Neutrophil (primary cell): ENCODE measurements around the gene NUDT1.

ENCODE experiments used
- H3K27ac ChIP-seq: fragments of 200-600 bp; sonication (generic); 2 replicates; pipeline ENCODE4 v1.5.1; 2016; ENCODE audit warnings: mild to moderate bottlenecking, moderate library complexity
- H3K27me3 ChIP-seq: fragments of 200-600 bp; sonication (generic); 2 replicates; pipeline ENCODE4 v1.6.0; 2016; ENCODE audit warnings: mild to moderate bottlenecking
- H3K36me3 ChIP-seq: fragments of 200-600 bp; sonication (generic); 2 replicates; pipeline ENCODE4 v1.5.1; 2017
- H3K4me1 ChIP-seq, 2 experiments: fragments of 200-600 bp in 1 of 2; sonication (generic) in 1 of 2; 1 replicate in 1 of 2; 2 replicates in 1 of 2; pipeline versions ENCODE4 v1.5.1 to v1.6.1; 2013 to 2016; ENCODE audit warnings: low read depth in 1 of 2, low read length in 1 of 2, mild to moderate bottlenecking in 1 of 2, moderate library complexity in 1 of 2; ENCODE audit not compliant: control insufficient read depth in 1 of 2, insufficient read depth in 1 of 2
- H3K4me3 ChIP-seq, 2 experiments: fragments of 200-600 bp in 1 of 2; sonication (generic) in 1 of 2; 1 replicate in 1 of 2; 2 replicates in 1 of 2; pipeline ENCODE4 v1.5.1; 2013 to 2016; ENCODE audit warnings: low read depth in 1 of 2, low read length in 1 of 2, mild to moderate bottlenecking in 1 of 2, moderate library complexity in 1 of 2
- H3K9me3 ChIP-seq: fragments of 200-600 bp; sonication (generic); 2 replicates; pipeline ENCODE4 v1.5.1; 2016
- TF ChIP-seq, protein P1 (sequence below): fragments of 200-600 bp; sonication (generic); IDR thresholded peaks from 2 replicates; pipeline ENCODE4 v1.5.1; 2016; ENCODE audit warnings: antibody characterized with exemption

Gene NUDT1

DNA sequence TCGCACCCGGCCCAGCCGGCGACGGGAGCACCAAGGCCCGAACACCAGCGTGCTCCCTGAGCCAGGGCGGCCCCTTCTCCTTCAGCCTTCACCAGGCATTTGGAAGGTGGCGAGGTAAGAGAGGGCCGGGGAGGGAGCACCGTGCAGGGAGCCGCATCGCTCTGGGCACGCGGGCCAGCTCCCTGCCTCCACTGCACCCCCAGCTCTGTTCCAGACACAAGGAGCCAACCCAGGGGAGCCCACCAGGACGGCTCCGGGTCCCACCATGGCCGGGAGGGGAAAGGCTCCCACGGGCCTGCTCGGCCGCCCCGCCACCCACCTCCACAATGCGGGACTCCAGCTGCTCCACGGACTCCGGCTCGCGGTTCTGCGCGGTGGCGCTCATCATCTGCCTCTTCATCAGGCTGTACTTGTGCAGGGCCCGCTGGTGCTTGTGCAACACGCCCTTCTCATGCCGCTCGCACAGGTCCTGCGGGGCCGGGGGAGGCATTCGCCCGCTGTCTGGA lies 15.1 kb downstream of the NUDT1 start:
- H3K9me3 ChIP-seq: no peaks in the 10 kb centered on the region
- H3K36me3 ChIP-seq: peaks cover 11% of the 10 kb centered on the region
- peaks cover 9 to 12% of the 10 kb centered on the region in 2 experiments for H3K4me1 ChIP-seq
- no peaks in the 10 kb centered on the region for H3K27me3 ChIP-seq
- no peak overlapping the region for H3K4me3 ChIP-seq
- H3K27ac ChIP-seq: no peak overlapping the region
- TF ChIP-seq, protein P1, sequence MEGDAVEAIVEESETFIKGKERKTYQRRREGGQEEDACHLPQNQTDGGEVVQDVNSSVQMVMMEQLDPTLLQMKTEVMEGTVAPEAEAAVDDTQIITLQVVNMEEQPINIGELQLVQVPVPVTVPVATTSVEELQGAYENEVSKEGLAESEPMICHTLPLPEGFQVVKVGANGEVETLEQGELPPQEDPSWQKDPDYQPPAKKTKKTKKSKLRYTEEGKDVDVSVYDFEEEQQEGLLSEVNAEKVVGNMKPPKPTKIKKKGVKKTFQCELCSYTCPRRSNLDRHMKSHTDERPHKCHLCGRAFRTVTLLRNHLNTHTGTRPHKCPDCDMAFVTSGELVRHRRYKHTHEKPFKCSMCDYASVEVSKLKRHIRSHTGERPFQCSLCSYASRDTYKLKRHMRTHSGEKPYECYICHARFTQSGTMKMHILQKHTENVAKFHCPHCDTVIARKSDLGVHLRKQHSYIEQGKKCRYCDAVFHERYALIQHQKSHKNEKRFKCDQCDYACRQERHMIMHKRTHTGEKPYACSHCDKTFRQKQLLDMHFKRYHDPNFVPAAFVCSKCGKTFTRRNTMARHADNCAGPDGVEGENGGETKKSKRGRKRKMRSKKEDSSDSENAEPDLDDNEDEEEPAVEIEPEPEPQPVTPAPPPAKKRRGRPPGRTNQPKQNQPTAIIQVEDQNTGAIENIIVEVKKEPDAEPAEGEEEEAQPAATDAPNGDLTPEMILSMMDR: no peak

DNA sequence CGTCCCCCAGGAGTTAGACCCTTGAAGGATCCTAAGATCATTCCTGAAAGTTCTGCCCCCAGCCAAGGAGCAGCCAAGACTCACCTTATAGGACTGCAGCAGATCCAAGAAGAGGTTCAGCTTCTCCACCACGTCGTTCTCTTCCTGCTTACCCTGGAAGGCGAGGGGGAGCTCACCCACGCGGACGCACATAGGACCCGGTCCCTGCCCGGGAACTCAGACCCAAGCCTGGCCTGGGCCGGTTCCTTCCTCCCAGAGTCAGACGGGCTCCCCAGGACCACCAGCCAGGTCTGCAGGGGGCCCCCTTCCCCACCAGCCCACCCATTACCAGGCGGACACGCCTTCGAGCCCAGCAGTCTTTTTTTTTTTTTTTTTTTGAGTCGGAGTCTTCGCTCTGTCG lies 15.6 kb downstream of the NUDT1 start:
- no peaks in the 10 kb centered on the region for H3K27me3 ChIP-seq
- no peaks in the 10 kb centered on the region for H3K9me3 ChIP-seq
- no peak overlapping the region for H3K27ac ChIP-seq
- TF ChIP-seq, protein P1: no peak
- H3K4me1 ChIP-seq: peaks cover 11 to 15% of the 10 kb centered on the region in 2 experiments
- H3K36me3 ChIP-seq: peaks cover 11% of the 10 kb centered on the region
- H3K4me3 ChIP-seq: no peak overlapping the region

DNA sequence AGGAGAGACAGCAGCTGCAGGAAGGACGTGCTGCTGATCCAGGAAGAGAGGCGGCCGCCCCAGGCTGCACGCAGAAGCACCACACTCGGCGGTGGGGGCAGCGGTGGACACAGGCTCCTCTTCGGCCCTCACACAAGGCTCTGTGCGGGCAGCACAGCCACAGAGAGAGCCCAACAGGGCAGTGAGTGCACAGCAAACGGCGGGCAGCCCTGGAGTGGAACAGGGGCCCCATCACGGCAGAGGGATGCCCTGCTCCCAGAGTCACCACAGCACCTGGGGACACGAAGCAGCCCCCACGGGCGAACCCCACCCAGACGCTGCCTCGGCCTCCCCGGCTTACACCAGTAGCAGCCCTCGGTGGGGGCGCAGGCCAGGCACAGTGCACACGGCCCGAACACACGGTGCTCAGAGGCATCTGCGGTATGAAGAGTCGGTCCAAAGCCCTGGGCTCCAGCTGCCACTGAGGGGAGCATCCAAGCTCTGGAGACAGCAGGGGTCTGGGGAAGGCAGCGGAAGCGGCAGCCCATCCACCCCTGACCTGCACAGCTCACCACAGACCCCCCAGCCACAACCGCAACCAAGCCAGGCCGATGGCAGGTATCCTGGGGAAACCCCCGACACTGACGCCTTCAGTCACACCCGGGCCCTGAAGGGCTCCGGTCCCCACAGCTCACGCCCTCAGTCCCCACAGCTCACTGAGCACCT lies 16.8 kb downstream of the NUDT1 start:
- Histone ChIP-seq H3K27ac (no peak overlapping the region), H3K4me3 (no peak overlapping the region), H3K36me3 (peaks cover 11% of the 10 kb centered on the region)

DNA sequence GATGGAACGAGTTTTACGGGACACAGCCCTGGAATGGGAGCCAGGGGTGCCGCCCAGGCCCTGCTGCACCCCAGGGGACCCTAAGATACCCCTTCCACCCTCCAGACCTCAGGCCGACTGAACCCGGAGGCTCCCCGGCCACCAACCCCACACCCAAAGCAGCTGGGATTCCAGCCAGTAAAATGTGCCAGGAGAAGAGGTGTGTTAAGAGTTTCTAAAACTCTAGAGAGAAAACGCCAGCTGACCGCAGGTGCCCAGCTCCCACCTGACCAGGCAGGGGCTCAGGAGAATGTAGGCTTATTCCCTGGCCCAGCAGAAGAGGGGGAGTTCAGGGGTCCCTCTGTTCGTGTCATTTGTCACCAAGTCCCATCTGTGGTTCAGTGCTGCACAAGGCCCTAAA lies 17.5 kb downstream of the NUDT1 start:
- Histone ChIP-seq H3K36me3 (peaks cover 11% of the 10 kb centered on the region), H3K27me3 (no peaks in the 10 kb centered on the region), H3K27ac (no peak overlapping the region), H3K4me1 (peaks cover 11 to 15% of the 10 kb centered on the region in 2 experiments), H3K9me3 (no peaks in the 10 kb centered on the region), H3K4me3 (no peak overlapping the region)
- TF ChIP-seq, protein P1: no peak

More for the DNA sequence above, 16.8 kb downstream of the NUDT1 start:
- Histone ChIP-seq H3K9me3 (no peaks in the 10 kb centered on the region), H3K4me1 (peaks cover 11 to 15% of the 10 kb centered on the region in 2 experiments), H3K27me3 (no peaks in the 10 kb centered on the region)
- TF ChIP-seq, protein P1: no peak

DNA sequence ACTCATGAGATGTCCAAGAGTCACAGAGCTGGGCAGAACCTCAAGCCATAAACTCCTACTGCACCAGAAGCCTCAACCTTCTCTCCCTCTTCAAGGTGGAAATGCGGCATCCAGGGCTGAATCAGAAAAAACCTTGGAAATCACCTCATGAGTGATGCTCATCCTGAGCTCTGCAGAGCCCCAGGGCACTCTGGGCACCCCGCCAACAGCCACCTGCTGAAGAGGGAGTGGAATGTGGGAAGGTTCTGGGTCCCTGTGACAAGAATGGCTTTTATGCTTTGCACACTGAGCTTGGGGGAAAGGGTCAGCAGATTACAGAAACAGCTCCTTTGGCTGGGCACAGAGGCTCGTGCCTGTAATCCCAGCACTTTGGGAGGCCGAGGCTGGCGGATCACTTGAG lies 18.8 kb downstream of the NUDT1 start:
- Histone ChIP-seq H3K36me3 (peaks cover 11% of the 10 kb centered on the region), H3K4me1 (peaks cover 11 to 15% of the 10 kb centered on the region in 2 experiments), H3K4me3 (no peak overlapping the region), H3K9me3 (no peaks in the 10 kb centered on the region), H3K27me3 (no peaks in the 10 kb centered on the region), H3K27ac (peak overlapping the region; percentile 98)
- TF ChIP-seq, protein P1: no peak
